ENCODE data around the gene DDC.

The DDC gene

GRCh38 chr7:50564640-50565558 is at the start of gene DDC:
Gene DDC, minus strand, starts transcription at chr7:50565405. Its CDS starts 21,320 bp downstream, at chr7:50544085.
- Histone ChIP-seq H4K20me1 (no peaks in the 10 kb centered on the region), H3K36me3 (no peaks in the 10 kb centered on the region), H3K9me3 (no peaks in the 10 kb centered on the region), H3K27ac (no peak within 1 kb of the TSS), H3K4me2 (no peak within 1 kb of the TSS), H3K9ac (no peak within 1 kb of the TSS), H3K27me3 (no peaks in the 10 kb centered on the region; the same call in 1 of the 2 replicates), H3K4me3 (no peak within 1 kb of the TSS), H3K4me1 (no peaks in the 10 kb centered on the region)
- TF ChIP-seq Cebpa-rat (IDR thresholded peaks at IDR 0.05) = no peak

GRCh38 chr7:50613473-50613872 is 48.3 kb upstream of the DDC start:
- TF ChIP-seq Cebpa-rat (IDR thresholded peaks at IDR 0.05) = no peak
- Histone ChIP-seq H3K4me3 (no peak overlapping the region), H3K27me3 (no peaks in the 10 kb centered on the region), H3K4me2 (no peak overlapping the region), H3K4me1 (peaks cover 13% of the 10 kb centered on the region; the same call in 1 of the 2 replicates), H3K9me3 (peaks cover 8% of the 10 kb centered on the region; the same call in 1 of the 2 replicates), H4K20me1 (no peaks in the 10 kb centered on the region), H3K27ac (no peak overlapping the region), H3K36me3 (peaks cover 96% of the 10 kb centered on the region), H3K9ac (no peak overlapping the region)

- peaks cover 96% of the 10 kb centered on the region for H3K36me3 ChIP-seq
These were observed 47.5 kb upstream of the DDC start for GRCh38 chr7:50612704-50613103.

GRCh38 chr7:50610521-50611277 is 45.5 kb upstream of the DDC start:
- peaks cover 9% of the 10 kb centered on the region; the same call in 1 of the 2 replicates for H3K9me3 ChIP-seq
- H3K4me3 ChIP-seq = no peak overlapping the region
- no peak overlapping the region for H3K4me2 ChIP-seq
- H3K27ac ChIP-seq = no peak overlapping the region
- no peaks in the 10 kb centered on the region for H3K27me3 ChIP-seq
- H3K4me1 ChIP-seq = peaks cover 16% of the 10 kb centered on the region; the same call in 1 of the 2 replicates
- no peaks in the 10 kb centered on the region for H4K20me1 ChIP-seq
- H3K9ac ChIP-seq = no peak overlapping the region
- peaks cover 96% of the 10 kb centered on the region for H3K36me3 ChIP-seq
- no peak for TF ChIP-seq Cebpa-rat (IDR thresholded peaks at IDR 0.05)

More at GRCh38 chr7:50612704-50613103, 47.5 kb upstream of the DDC start:
- Histone ChIP-seq H3K4me1 (peaks cover 16% of the 10 kb centered on the region; the same call in 1 of the 2 replicates), H4K20me1 (no peaks in the 10 kb centered on the region), H3K9ac (no peak overlapping the region), H3K27ac (no peak overlapping the region), H3K9me3 (peaks cover 9% of the 10 kb centered on the region; the same call in 1 of the 2 replicates), H3K4me3 (no peak overlapping the region), H3K4me2 (no peak overlapping the region), H3K27me3 (no peaks in the 10 kb centered on the region)
- TF ChIP-seq Cebpa-rat (IDR thresholded peaks at IDR 0.05) = no peak

- Histone ChIP-seq H3K27me3 (no peaks in the 10 kb centered on the region; the same call in 1 of the 2 replicates), H3K9ac (no peak overlapping the region), H3K4me1 (peaks cover 16% of the 10 kb centered on the region; the same call in 1 of the 2 replicates), H3K27ac (no peak overlapping the region), H3K4me3 (no peak overlapping the region), H3K4me2 (no peak overlapping the region), H4K20me1 (no peaks in the 10 kb centered on the region), H3K36me3 (peaks cover 96% of the 10 kb centered on the region), H3K9me3 (peaks cover 9% of the 10 kb centered on the region; the same call in 1 of the 2 replicates)
- TF ChIP-seq Cebpa-rat (IDR thresholded peaks at IDR 0.05) = no peak
These were observed 43.1 kb upstream of the DDC start for GRCh38 chr7:50608196-50608906.

GRCh38 chr7:50607524-50608125 is 42.4 kb upstream of the DDC start:
- no peak overlapping the region for H3K4me2 ChIP-seq
- H3K27me3 ChIP-seq = no peaks in the 10 kb centered on the region; the same call in 1 of the 2 replicates
- no peaks in the 10 kb centered on the region for H4K20me1 ChIP-seq
- TF ChIP-seq Cebpa-rat (IDR thresholded peaks at IDR 0.05) = no peak
- H3K36me3 ChIP-seq = peaks cover 96% of the 10 kb centered on the region
- H3K9ac ChIP-seq = no peak overlapping the region
- no peak overlapping the region for H3K27ac ChIP-seq
- peaks cover 16% of the 10 kb centered on the region; the same call in 1 of the 2 replicates for H3K4me1 ChIP-seq
- peaks cover 9% of the 10 kb centered on the region; the same call in 1 of the 2 replicates for H3K9me3 ChIP-seq
- no peak overlapping the region for H3K4me3 ChIP-seq

- Histone ChIP-seq H3K9ac (no peak overlapping the region), H3K4me2 (no peak overlapping the region), H3K9me3 (peaks cover 9% of the 10 kb centered on the region; the same call in 1 of the 2 replicates), H3K27ac (no peak overlapping the region), H4K20me1 (no peaks in the 10 kb centered on the region), H3K4me3 (no peak overlapping the region), H3K4me1 (peaks cover 6% of the 10 kb centered on the region; the same call in 1 of the 2 replicates), H3K27me3 (no peaks in the 10 kb centered on the region; the same call in 1 of the 2 replicates), H3K36me3 (peaks cover 93% of the 10 kb centered on the region)
- TF ChIP-seq Cebpa-rat (IDR thresholded peaks at IDR 0.05) = no peak
These were observed 39.9 kb upstream of the DDC start for GRCh38 chr7:50605059-50605458.

- Histone ChIP-seq H3K9me3 (no peaks in the 10 kb centered on the region), H3K27ac (no peak overlapping the region), H3K4me3 (no peak overlapping the region), H3K9ac (no peak overlapping the region), H3K4me1 (peaks cover 1% of the 10 kb centered on the region; the same call in 1 of the 2 replicates), H3K36me3 (peaks cover 97% of the 10 kb centered on the region), H3K4me2 (no peak overlapping the region), H4K20me1 (no peaks in the 10 kb centered on the region), H3K27me3 (no peaks in the 10 kb centered on the region; the same call in 1 of the 2 replicates)
- no peak for TF ChIP-seq Cebpa-rat (IDR thresholded peaks at IDR 0.05)
These were observed 38.1 kb upstream of the DDC start for GRCh38 chr7:50603287-50603686.

GRCh38 chr7:50599385-50599784 is 34.2 kb upstream of the DDC start:
- Histone ChIP-seq H3K27me3 (no peaks in the 10 kb centered on the region), H3K27ac (no peak overlapping the region), H3K9me3 (no peaks in the 10 kb centered on the region), H3K36me3 (peaks cover 94% of the 10 kb centered on the region), H3K4me3 (no peak overlapping the region), H3K4me1 (no peaks in the 10 kb centered on the region), H3K9ac (no peak overlapping the region), H3K4me2 (no peak overlapping the region), H4K20me1 (no peaks in the 10 kb centered on the region)
- no peak for TF ChIP-seq Cebpa-rat (IDR thresholded peaks at IDR 0.05)
